ENCODE results near the gene UNCX. TPM values are rescaled to one million over a fixed set of nuclear protein-coding genes. Genes with fewer than 3 reads are reported as not detected.
"Not testable (repeated sequence)": the region's sequence is repeated elsewhere in the genome, so short reads cannot be mapped to it uniquely, and the experiment has no call there.

UNCX gene
- total RNA-seq, 1 donor from 2014 or later: not detected

- no peak for DNase-seq (ENCODE audit: extremely low spot score, unreplicated experiment)
- Mint-ChIP-seq H3K27ac (ENCODE audit: unreplicated experiment) (no peak overlapping the region), H3K36me3 (ENCODE audit: unreplicated experiment) (no peaks in the 10 kb centered on the region), H3K9me3 (ENCODE audit: unreplicated experiment) (no peaks in the 10 kb centered on the region), H3K27me3 (ENCODE audit: unreplicated experiment) (peaks cover 40% of the 10 kb centered on the region), H3K4me1 (ENCODE audit: unreplicated experiment) (no peaks in the 10 kb centered on the region), H3K4me3 (ENCODE audit: unreplicated experiment) (no peak overlapping the region)
- TF ChIP-seq CTCF (IDR thresholded peaks at IDR 0.05): no peak
Observed at GRCh38 chr7:1192171-1192676, 40.4 kb upstream of the UNCX start.

GRCh38 chr7:1193593-1194424, 38.9 kb upstream of the UNCX start:
- no peak for DNase-seq (ENCODE audit: extremely low spot score, unreplicated experiment)

GRCh38 chr7:1196441-1196840, 36.2 kb upstream of the UNCX start:
- peaks cover 34% of the 10 kb centered on the region for H3K27me3 Mint-ChIP-seq (ENCODE audit: unreplicated experiment)
- not testable (repeated sequence) for H3K4me1 Mint-ChIP-seq (ENCODE audit: unreplicated experiment)

More at GRCh38 chr7:1193593-1194424, 38.9 kb upstream of the UNCX start:
- no peaks in the 10 kb centered on the region for H3K36me3 Mint-ChIP-seq (ENCODE audit: unreplicated experiment)
- no peaks in the 10 kb centered on the region for H3K4me1 Mint-ChIP-seq (ENCODE audit: unreplicated experiment)
- peaks cover 37% of the 10 kb centered on the region for H3K27me3 Mint-ChIP-seq (ENCODE audit: unreplicated experiment)
- TF ChIP-seq CTCF (IDR thresholded peaks at IDR 0.05): peak; percentile 63
- no peak overlapping the region for H3K4me3 Mint-ChIP-seq (ENCODE audit: unreplicated experiment)
- no peaks in the 10 kb centered on the region for H3K9me3 Mint-ChIP-seq (ENCODE audit: unreplicated experiment)
- H3K27ac Mint-ChIP-seq (ENCODE audit: unreplicated experiment): no peak overlapping the region

GRCh38 chr7:1196950-1197349, 35.7 kb upstream of the UNCX start:
- Mint-ChIP-seq H3K4me1 (ENCODE audit: unreplicated experiment) (no peaks in the 10 kb centered on the region), H3K27ac (ENCODE audit: unreplicated experiment) (no peak overlapping the region), H3K4me3 (ENCODE audit: unreplicated experiment) (no peak overlapping the region), H3K9me3 (ENCODE audit: unreplicated experiment) (no peaks in the 10 kb centered on the region), H3K27me3 (ENCODE audit: unreplicated experiment) (peaks cover 34% of the 10 kb centered on the region), H3K36me3 (ENCODE audit: unreplicated experiment) (no peaks in the 10 kb centered on the region)
- DNase-seq (ENCODE audit: extremely low spot score, unreplicated experiment): no peak
- TF ChIP-seq CTCF (IDR thresholded peaks at IDR 0.05): no peak

More at GRCh38 chr7:1196441-1196840, 36.2 kb upstream of the UNCX start:
- not testable (repeated sequence) for H3K9me3 Mint-ChIP-seq (ENCODE audit: unreplicated experiment); H3K27ac Mint-ChIP-seq (ENCODE audit: unreplicated experiment); DNase-seq (ENCODE audit: extremely low spot score, unreplicated experiment); H3K4me3 Mint-ChIP-seq (ENCODE audit: unreplicated experiment); H3K36me3 Mint-ChIP-seq (ENCODE audit: unreplicated experiment)

DNA sequence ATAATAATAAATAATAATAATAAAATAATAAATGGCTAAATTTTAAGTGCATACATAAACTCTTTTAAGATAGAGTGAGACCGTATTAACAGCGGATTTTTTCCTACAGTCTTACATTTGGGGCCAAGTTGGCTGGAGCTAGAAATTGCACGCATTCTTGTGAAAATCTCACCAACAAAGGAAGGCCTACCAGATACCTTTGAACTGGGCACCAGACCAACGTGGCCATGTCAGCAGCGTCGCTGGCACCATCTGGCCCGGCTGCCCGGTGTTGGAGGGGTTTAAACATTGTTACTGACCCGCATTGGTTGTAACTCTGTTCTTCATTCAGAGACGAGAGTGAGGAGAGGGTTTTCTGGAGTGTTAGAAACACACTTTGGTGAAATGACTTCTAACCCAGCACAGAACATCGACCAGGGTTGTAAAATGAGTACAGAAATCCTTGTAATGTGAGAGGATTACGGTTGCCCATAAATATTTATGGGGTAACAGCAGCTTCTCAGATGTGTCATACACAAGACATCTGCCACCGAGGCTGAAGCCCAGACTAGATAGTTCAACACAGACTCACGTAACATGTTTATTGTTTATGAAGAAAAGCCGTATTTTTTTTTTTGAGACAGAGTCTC, 34.6 kb upstream of the UNCX start:
- H3K27ac Mint-ChIP-seq (ENCODE audit: unreplicated experiment): no peak overlapping the region
- H3K4me1 Mint-ChIP-seq (ENCODE audit: unreplicated experiment): no peaks in the 10 kb centered on the region
- no peak for TF ChIP-seq CTCF (IDR thresholded peaks at IDR 0.05)
- H3K4me3 Mint-ChIP-seq (ENCODE audit: unreplicated experiment): no peak overlapping the region
- DNase-seq (ENCODE audit: extremely low spot score, unreplicated experiment): no peak
- H3K36me3 Mint-ChIP-seq (ENCODE audit: unreplicated experiment): no peaks in the 10 kb centered on the region
- peaks cover 30% of the 10 kb centered on the region for H3K27me3 Mint-ChIP-seq (ENCODE audit: unreplicated experiment)
- H3K9me3 Mint-ChIP-seq (ENCODE audit: unreplicated experiment): no peaks in the 10 kb centered on the region

Data from osteocyte (in vitro differentiated cells).